AG04450 (cell line): ENCODE measurements around the gene RNF180. TPM values are rescaled to one million over a fixed set of nuclear protein-coding genes. Genes with fewer than 3 reads are reported as not detected.

Experiments used
- CTCF ChIA-PET: fragments of 300-600, 350-600 bp; formaldehyde crosslinking; extraction: SDS; loops from one replicate; lab custom pipeline; 2022; ENCODE audit warnings: antibody characterized with exemption, inconsistent platforms; lab: Charles Lee
- POLR2A ChIA-PET: fragments of 350-600 bp; formaldehyde crosslinking; extraction: SDS; loops from one replicate; lab custom pipeline; 2021; ENCODE audit warnings: antibody characterized with exemption, inconsistent platforms; lab: Yijun Ruan, JAX
- DNase-seq: peaks from one replicate; pipeline ENCODE4 v3.0.0-alpha.2; 2011; ENCODE audit warnings: low read depth, low spot score
- H3K27ac ChIP-seq: one replicate; pipeline ENCODE4 v1.5.1; 2012; ENCODE audit warnings: low read depth, low read length, control low read depth
- H3K27me3 ChIP-seq: one replicate; pipeline ENCODE4 v1.6.0; 2012; ENCODE audit warnings: low read length; ENCODE audit not compliant: control insufficient read depth, insufficient read depth
- H3K4me3 ChIP-seq: 2 replicates; pipeline ENCODE4 v1.5.1; 2011; ENCODE audit warnings: mild to moderate bottlenecking, low read depth, low read length, control low read depth
- H3K9me3 ChIP-seq: 2 replicates; pipeline ENCODE4 v1.5.1; 2012; ENCODE audit warnings: low read length; ENCODE audit not compliant: control insufficient read depth, insufficient read depth
- polyA plus RNA-seq: library from polyadenylated mRNA; depleted of rRNA; stranded (reverse); fragments of >200 nt; gene quantifications from 2 replicates; pipeline ENCODE4 v1.2.3, GENCODE V29; 2011
- TF ChIP-seq, protein P1 (sequence below): IDR thresholded peaks from 2 replicates; pipeline ENCODE4 v1.5.1; 2011; ENCODE audit warnings: low read depth, low read length, control low read depth, inconsistent platforms

RNF180 gene
- polyA plus RNA-seq, 1 experiment: 0.02 TPM

DNA sequence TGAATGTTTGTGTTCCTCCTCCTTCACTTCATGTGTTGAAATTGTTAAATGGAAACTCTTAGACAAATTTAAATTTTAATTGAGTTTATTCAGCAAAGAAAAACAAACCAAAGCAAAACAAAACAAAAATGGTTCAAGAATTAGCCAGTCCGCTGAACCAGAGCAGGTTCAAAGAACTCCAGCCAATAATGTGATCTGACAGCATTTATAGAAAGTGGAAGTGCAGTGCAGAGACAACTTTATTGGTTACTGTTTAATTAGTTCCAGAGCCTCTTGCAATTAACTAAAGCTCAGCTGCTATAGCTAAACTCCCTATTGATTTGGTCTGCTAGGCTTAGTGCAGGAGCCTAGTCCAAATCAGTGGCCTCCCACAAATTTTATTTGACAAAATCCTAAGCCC is 132.9 kb downstream of the RNF180 start:
- TF ChIP-seq, protein P1, sequence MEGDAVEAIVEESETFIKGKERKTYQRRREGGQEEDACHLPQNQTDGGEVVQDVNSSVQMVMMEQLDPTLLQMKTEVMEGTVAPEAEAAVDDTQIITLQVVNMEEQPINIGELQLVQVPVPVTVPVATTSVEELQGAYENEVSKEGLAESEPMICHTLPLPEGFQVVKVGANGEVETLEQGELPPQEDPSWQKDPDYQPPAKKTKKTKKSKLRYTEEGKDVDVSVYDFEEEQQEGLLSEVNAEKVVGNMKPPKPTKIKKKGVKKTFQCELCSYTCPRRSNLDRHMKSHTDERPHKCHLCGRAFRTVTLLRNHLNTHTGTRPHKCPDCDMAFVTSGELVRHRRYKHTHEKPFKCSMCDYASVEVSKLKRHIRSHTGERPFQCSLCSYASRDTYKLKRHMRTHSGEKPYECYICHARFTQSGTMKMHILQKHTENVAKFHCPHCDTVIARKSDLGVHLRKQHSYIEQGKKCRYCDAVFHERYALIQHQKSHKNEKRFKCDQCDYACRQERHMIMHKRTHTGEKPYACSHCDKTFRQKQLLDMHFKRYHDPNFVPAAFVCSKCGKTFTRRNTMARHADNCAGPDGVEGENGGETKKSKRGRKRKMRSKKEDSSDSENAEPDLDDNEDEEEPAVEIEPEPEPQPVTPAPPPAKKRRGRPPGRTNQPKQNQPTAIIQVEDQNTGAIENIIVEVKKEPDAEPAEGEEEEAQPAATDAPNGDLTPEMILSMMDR: no peak
- ChIA-PET CTCF (no interaction called here), POLR2A (no interaction called here)

DNA sequence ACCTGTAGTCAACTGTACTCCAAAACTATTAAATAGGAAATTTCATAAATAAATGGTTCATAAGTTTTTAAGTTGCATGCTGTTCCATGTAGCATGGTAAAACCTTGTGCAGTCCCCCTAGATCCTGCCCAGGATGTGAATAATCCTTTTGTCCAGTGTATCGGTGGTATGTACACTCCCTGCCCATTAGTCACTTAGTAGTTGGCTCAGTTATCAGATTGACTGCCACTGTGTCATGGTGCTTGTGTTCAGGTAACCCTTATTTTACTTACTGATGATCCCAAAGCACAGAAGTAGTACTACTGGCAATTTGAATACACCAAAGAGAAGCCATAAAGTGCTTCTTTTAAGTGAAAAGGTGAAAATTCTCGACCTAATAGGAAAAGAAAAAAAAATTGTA is 134.2 kb downstream of the RNF180 start:
- Histone ChIP-seq H3K27ac (no peak overlapping the region), H3K9me3 (no peaks in the 10 kb centered on the region), H3K27me3 (no peaks in the 10 kb centered on the region), H3K4me3 (no peak overlapping the region)
- POLR2A ChIA-PET: no interaction called here
- CTCF ChIA-PET: no interaction called here
- DNase-seq: no peak
- TF ChIP-seq, protein P1: no peak

More for the DNA sequence above, 132.9 kb downstream of the RNF180 start:
- Histone ChIP-seq H3K4me3 (no peak overlapping the region), H3K27ac (no peak overlapping the region), H3K9me3 (no peaks in the 10 kb centered on the region), H3K27me3 (no peaks in the 10 kb centered on the region)
- no peak for DNase-seq

DNA sequence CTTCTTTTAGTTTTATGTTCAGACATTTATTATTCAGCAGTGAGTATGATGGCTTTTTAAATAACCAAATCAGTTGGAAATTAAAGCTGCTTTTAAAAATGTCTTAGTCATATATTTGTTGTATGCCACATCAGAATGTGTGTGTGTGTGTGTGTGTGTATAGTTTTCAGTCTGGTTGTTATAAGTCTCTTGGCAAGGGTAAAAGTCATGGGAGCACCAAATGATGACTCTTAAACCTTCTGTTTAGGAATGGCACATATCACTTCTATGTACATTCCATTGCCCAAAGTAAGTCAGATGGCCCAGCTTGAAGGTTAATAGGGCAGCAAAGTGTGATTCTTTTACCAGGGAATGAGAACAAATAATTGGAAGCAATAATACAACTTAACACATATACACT is 135.9 kb downstream of the RNF180 start:
- Histone ChIP-seq H3K27me3 (no peaks in the 10 kb centered on the region), H3K27ac (no peak overlapping the region), H3K9me3 (no peaks in the 10 kb centered on the region), H3K4me3 (no peak overlapping the region)
- DNase-seq: no peak
- TF ChIP-seq, protein P1: no peak
- CTCF ChIA-PET: interaction anchor here (1.3 kb wide), 1 partner anchor 73 kb away, joined by 3 read pairs; no protein-coding TSS in a partner anchor
- POLR2A ChIA-PET: no interaction called here

DNA sequence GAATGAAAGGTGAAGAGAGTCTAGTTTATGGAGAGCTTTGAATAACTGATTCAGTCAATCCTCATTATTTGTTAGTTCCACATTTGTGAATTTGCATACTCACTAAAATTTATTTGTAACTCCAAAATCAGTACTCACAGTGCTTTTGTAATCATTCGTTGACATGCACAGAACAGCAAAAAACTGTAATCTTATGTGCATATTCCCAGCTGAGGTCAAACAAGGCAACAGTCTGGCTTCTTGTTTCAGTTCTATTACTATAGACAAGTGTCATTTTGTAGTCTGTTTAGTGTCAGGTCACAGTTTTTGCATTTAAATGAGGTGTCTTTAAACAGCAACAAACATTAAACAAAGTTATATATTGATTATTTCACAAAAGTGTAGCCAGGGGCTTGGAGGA is 142.5 kb downstream of the RNF180 start:
- TF ChIP-seq, protein P1: no peak
- H3K27ac ChIP-seq: no peak overlapping the region
- H3K27me3 ChIP-seq: no peaks in the 10 kb centered on the region
- no peak for DNase-seq
- no peak overlapping the region for H3K4me3 ChIP-seq
- ChIA-PET CTCF (no interaction called here), POLR2A (no interaction called here)
- H3K9me3 ChIP-seq: no peaks in the 10 kb centered on the region

DNA sequence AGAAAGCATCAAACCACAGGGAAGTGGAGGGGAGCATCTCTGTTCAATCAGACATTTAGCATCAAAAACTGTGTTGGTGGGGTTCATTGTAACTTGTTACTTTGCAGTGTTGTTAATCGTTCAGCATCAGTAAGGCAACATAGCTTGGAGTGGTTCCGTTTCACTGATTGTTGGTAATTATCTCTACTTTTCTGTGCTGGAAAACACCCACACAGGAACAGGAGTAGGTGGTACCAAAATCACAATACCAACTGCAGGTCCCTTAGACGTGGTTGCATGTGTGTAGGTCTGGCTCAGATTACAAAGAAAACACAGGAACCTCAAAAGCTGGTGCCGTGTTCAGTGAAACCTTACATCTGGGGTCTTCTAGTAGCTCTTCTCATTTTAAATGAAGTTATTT is 146.8 kb downstream of the RNF180 start:
- no peak for DNase-seq
- TF ChIP-seq, protein P1: no peak
- no peaks in the 10 kb centered on the region for H3K27me3 ChIP-seq
- ChIA-PET POLR2A (no interaction called here), CTCF (no interaction called here)
- no peaks in the 10 kb centered on the region for H3K9me3 ChIP-seq
- H3K27ac ChIP-seq: no peak overlapping the region
- H3K4me3 ChIP-seq: no peak overlapping the region
